ENCODE data around the gene GEMIN8.

DNA sequence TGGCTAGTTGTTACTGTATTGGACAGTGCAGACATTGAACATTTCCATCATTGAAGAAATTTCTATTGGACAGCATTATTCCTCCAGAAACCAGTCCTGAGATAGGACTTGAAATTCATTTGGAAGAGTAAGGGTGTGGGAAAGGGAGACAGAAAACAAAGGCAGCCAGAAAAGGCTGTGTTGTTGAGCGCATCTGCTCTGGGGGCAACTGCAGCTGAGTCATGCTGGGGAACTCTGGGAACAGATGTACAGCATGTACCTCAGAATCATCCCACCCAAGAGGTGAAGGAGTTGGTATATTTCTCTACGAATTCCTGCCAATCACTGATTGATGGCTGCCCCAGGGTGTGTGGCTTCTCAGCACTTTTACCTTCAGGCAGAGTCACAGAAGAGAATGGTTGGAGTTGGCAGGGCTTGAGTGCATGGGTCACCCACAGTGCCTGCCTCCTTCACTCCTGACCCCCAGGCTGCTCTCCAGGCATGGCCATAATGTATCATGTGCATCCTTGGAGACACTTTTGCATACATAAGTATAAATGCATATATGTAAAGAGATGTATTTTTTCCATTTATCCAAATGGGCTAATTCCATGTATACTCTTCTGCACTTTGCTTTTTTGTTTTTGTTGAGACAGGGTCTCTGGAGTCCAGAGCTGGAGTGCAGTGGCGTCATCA is 39.4 kb downstream of the GEMIN8 start:
- TF ChIP-seq, protein P1, sequence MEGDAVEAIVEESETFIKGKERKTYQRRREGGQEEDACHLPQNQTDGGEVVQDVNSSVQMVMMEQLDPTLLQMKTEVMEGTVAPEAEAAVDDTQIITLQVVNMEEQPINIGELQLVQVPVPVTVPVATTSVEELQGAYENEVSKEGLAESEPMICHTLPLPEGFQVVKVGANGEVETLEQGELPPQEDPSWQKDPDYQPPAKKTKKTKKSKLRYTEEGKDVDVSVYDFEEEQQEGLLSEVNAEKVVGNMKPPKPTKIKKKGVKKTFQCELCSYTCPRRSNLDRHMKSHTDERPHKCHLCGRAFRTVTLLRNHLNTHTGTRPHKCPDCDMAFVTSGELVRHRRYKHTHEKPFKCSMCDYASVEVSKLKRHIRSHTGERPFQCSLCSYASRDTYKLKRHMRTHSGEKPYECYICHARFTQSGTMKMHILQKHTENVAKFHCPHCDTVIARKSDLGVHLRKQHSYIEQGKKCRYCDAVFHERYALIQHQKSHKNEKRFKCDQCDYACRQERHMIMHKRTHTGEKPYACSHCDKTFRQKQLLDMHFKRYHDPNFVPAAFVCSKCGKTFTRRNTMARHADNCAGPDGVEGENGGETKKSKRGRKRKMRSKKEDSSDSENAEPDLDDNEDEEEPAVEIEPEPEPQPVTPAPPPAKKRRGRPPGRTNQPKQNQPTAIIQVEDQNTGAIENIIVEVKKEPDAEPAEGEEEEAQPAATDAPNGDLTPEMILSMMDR (IDR thresholded peaks at IDR 0.05) = no peak
- TF ChIP-seq POLR2A (IDR thresholded peaks at IDR 0.05) = no peak

Measured in right lobe of liver (tissue), 4 donors.